GM12891 (cell line): ENCODE data around the gene LYST.

Experiments
- PAX5 ChIP-seq: IDR thresholded peaks from 2 replicates; pipeline ENCODE4 v1.6.1; 2011; ENCODE audit warnings: low read length, moderate library complexity, mild to moderate bottlenecking; ENCODE audit not compliant: insufficient read depth, severe bottlenecking
- POLR2A ChIP-seq: IDR thresholded peaks from 2 replicates; pipeline ENCODE4 v1.6.1; 2011; ENCODE audit warnings: low read depth, low read length, control low read depth
- POLR2AphosphoS5 ChIP-seq: IDR thresholded peaks from 2 replicates; pipeline ENCODE4 v1.6.1; 2011; ENCODE audit warnings: low read depth, low read length, control low read depth
- POU2F2 ChIP-seq: IDR thresholded peaks from 2 replicates; pipeline ENCODE4 v1.6.1; 2011; ENCODE audit warnings: low read depth, mild to moderate bottlenecking, control low read depth, low read length, moderate library complexity
- TAF1 ChIP-seq: IDR thresholded peaks from 2 replicates; pipeline ENCODE4 v1.6.1; 2011; ENCODE audit warnings: low read depth, low read length, control low read depth

GRCh38 chr1:235822685-235823084 lies 44.0 kb downstream of the LYST start:
- TF ChIP-seq POLR2AphosphoS5 (no peak), PAX5 (no peak), TAF1 (no peak), POU2F2 (no peak), POLR2A (no peak)
